ENCODE results near the gene ABCD3.
"Not testable (repeated sequence)": the region's sequence is repeated elsewhere in the genome, so short reads cannot be mapped to it uniquely, and the experiment has no call there.

The ABCD3 gene

DNA sequence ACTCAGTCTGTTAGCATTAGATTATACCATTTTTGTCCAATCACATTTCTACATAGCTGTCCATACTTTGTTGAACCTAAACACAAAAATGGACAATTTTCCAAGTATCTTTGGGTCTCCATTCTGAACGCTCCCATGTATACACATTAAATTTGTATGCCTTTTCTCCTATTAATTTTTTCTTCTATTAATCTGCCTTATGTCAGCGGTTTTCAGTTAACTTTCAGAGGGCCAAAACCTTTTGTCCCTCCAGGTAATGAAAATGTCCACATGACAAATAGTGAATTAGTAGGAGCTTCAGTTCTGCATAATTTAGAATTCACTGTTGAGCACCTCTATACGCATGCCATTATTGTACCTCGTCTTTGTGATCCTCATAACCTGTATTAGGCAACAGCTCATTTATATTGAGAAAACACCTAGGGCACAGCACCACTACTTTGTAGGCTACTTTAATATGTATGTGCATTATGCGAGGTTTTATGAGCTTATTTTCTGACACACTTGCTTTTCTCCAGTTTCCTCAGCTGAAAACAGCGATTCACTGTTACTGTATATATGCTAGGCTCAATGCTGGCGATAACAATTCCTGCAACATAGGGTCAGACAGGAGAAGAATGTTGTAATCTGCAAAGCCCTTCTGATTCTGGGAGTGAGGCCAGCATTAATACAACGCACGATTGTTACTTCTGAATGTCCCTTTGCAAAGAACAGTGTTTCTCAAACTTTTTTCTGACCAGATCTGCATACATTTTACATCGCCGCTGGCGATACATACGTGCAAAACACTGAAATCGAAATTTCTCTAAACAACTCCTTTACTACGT is 1.1 kb upstream of the ABCD3 start:
- DNase-seq: no peak

DNA sequence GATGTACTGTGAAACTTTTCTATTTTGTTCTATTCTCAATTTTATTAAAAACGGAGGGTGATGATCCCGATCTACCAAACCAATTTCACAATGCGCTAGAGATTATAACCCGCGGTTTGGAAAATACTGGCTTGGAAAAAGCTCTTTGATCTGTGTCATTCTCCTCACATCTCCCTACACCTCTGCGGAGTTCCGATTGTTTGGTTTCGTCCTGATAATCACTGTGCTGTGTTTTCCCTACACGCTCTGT is 536 bp upstream of the ABCD3 start:
- no peak for DNase-seq

DNA sequence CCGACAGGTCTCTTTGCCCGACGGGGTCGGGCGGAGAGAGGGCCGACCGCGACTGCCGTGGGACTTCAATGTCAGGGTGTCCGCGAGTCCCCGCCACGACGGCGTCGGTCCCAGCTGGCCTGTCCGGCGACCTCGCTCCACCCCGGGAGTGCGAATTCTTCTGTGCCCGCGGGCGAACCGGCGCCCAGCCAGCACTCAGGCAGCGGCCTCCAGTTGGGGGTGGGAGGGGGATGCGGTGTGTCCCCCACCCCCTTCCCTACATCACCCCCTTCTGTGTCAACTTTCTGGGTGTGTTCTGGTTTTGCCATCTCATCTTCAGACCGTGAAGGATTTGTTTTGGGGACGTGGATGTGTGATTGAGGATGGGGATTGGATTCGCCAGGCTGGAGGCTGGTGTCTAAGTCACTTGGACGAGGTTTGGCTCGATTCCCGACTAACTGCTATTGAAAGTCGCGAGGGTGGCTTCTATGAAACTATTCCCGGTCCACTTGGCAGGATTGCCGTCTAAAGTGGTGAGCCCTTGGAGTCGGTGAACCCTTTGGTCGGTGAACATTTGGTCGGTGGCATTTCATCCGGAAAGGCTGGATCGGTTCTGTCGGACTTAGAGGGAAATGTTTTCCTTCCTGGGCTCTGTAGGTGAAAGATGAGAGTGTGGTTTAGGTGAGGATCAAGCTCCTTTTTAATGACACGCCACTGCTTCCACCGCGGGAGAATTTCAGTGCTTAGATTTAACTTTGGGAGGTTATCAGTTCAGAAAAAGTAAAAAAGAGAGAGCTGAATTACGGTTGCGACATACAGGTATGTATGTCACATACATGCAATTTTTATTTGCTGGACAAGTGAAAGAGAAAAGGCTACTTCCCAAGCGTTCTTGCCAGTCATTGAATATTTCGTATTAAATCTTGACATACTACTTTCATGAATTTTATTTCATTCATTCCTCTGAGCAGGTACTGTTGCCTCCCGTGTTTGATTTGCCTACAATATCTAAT is 771 bp downstream of the ABCD3 start:
- DNase-seq: peak in 1 of 3 donors; percentile 19

DNA sequence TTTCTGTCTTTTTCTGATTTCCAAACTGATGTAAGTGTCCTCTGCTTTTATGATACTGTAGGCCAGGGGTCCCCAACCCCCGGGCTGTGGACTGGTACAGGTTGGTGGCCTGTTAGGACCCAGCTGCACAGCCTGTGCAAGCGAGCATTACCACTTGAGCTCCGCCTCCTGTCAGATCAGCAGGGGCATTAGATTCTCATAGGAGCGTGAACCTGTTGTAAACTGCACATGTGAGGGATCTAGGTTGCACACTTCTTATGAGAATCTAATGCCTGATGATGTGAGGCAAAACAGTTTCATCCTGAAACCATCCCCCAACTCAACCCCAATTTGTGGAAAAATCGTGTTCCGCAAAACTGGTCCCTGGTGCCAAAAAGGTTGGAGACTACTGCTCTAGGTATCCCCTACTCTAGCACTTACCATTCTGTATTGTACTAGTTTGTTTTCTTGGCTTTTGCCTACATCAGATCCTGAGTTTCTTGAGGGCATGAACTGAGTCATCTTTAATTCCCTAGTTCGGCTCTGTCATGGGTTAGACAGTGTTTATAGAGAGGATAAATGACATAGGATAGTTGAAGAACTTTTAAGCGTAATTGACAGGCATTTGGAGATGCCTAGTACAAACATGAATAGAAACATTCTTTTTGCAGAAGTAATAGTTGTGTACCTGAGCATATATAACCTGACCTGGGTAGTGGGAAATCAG is 4.1 kb downstream of the ABCD3 start:
- no peak for DNase-seq

DNA sequence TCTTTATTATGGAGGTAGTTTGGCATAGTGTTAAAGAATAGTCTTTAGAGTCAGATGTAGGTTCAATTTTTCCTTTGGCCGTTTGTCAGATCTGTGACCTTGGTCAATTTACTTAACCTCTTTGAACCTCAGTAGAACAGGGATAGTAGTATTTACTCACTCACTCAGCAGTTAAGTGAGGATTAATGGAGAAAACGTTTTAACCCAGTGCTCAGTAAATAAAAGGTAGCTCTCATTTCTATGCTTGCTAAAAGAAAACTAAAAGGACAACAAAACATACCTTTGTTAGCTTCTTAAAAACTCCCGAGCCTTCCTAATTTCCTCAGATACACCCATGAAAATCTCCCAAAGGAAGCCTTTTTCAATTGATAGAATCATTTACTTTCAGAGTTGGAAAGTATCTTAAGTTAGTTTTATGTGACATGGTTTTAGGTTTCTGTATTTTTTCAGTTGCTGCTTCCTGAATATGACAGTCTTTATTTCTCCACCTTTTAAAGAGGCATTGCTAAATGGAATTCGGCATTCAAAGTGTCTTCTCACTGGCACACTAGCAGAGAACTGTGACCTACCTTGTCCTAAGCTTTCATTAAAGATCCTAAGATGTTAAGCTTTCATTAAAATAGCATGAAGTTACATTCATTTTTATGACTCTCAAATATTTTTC is 7.8 kb downstream of the ABCD3 start:
- peak in 1 of 3 donors; percentile 20 for DNase-seq

DNA sequence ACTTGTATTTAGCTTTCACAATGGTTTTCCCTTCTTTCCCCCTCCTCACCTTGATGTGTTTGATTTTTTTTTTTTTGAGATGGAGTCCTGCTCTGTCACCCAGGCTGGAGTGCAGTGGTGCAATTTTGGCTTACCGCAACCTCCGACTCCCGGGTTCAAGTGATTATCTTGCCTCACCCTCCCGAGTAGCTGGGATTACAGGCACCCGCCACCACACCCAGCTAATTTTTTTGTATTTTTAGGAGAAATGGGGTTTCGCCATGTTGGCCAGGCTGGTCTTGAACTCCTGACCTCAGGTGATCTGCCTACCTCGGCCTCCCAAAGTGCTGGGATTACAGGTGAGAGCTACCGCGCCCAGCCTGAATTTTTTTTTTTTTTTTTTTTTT is 8.3 kb downstream of the ABCD3 start:
- DNase-seq: not testable (repeated sequence)

DNA sequence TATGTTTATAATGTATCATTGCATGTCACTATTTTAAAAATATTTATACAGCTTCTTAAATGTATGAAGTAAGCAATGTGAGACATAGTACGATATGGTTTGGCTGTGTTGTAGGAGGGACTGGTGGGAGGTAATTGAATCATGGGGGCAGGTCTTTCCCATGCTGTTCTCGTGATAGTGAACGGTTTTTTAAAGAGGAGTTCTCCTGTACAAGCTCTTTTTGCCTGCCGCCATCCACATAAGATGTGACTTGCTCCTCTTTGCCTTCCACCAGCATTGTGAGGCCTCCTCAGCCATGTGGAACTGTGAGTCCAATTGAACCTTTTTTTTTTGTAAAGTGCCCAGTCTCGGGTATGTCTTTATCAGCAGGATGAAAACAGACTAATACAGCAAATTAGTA is 10.3 kb downstream of the ABCD3 start:
- DNase-seq: no peak

DNA sequence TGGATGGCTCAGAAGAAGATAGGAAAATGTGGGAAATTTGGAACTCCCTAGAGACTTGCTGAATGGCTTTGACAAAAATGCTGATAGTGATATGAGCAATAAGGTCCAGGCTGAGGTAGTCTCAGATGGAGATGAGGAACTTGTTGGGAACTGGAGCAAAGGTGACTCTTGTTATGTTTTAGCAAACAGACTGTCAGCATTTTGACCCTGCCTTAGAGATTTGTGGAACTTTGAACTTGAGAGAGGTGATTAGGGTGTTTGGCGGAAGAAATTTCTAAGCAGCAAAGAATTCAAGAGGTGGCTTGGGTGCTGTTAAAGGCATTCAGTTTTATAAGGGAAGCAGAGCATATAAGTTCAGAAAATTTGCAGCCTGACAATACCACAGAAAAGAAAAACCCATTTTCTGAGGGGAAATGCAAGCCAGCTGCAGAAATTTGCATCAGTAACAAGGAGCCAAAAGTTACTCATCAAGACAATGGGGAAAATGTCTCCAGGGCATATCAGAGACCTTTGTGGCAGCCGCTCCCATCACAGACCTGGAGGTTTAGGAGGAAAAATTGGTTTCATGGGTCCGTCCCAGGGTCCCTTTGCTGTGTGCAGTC is 10.8 kb downstream of the ABCD3 start:
- not testable (repeated sequence) for DNase-seq

DNA sequence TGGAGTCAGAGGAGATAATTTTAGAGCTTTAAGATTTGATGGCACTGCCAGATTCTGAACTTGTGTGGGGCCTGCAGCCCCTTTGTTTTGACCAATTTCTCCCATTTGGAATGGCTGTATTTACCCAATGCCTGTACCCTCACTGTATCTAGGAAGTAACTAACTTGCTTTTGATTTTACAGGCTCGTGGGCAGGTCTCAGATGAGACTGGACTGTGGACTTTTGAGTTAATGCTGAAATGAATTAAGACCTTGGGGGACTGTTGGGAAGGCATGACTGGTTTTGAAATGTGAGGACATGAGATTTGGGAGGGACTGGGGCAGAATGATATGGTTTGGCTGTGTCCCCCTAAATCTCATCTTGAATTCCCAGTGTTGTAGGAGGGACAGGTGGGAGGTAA is 11.9 kb downstream of the ABCD3 start:
- not testable (repeated sequence) for DNase-seq

DNA sequence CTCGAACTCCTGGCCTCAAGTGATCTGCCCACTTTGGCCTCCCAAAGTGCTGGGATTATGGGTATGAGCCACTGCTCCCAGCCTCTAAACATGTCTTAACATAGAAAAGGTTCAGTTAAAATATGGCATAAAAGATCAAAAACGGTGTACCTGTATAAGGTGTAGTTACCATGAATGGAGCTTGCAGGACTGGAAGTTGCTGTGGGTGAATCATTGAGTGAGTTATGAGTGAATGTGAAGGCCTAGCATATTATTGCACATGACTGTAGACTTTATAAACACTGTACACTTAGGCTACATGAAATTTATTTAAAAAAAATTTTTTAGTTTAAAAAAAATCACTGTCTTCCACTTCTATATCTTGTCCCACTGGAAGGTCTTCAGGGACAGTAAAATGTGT is 15.7 kb downstream of the ABCD3 start:
- no peak for DNase-seq

DNA sequence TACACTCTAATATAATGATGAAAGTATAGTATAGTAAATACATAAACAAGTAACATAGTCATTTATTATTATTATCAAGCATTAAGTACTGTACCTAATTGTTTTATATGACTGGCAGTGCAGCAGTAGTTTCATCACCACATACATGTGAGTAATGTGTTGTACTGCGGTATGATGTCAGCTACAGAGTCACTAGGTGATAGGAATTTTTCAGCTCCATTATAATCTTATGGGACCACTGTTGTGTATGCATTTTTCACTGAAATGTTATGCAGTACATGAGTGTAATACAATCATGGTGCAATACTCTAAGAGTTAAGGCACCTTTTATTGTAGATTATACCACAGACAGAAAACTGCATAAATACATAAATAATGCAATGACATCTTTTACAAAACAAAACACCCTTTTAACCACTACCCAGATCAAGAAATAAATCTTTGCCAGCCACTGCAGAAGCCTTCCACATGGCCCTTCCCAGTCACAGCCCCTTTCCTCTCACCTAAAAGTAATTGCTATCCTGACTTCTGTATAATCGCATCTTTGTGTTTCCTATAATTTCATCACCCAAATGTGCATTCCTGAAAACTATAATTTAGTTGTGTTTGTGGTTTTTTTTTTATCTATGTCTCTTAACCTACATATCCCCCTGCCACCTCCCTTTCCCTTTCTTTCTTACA is 16.3 kb downstream of the ABCD3 start:
- no peak for DNase-seq

DNA sequence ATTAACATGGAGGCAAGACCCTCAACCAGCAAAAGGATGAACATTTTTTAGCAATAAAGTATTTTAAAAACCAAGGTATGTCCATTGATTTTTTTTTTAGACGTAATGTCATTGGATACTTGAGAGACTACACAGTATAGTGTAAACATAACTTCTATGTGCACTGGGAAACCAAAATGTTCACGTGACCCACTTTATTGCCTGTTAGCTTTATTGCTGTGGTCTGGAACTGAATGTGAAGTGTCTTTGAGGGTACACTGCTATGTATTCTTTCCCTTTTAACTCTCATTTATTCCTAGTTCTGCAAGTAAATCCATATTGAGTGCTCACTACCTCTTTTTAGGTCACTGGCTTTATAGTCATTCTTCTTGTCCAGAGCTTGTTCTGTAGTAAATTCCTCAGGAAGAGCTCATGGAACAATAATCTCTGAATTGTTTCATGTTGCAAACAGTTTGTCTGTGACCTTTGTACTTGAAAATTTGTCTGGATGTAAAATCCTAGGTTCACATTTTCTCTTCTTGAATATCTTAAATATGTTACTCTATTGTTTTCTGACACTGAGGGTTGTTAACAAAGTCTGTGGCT is 20.6 kb downstream of the ABCD3 start:
- DNase-seq: no peak

DNA sequence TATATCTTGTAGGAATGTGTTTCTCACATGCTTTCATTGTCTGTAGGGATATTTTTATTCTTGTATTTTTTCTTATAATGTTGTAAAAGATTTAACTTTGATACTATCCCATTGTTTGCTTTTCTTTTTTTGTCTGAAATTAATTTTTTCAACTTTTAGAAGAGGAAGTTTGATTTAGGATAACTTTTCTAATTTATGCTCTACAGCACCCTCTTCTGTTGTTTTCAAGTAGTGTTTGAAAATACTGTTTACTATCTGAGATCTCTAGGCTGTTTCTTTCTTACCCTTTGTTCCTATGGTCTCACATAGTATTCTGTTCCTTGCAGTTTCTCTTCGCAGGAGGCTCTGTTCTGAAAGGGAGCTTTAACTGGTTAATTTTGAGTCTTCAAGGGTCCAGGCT is 21.9 kb downstream of the ABCD3 start:
- DNase-seq: no peak

DNA sequence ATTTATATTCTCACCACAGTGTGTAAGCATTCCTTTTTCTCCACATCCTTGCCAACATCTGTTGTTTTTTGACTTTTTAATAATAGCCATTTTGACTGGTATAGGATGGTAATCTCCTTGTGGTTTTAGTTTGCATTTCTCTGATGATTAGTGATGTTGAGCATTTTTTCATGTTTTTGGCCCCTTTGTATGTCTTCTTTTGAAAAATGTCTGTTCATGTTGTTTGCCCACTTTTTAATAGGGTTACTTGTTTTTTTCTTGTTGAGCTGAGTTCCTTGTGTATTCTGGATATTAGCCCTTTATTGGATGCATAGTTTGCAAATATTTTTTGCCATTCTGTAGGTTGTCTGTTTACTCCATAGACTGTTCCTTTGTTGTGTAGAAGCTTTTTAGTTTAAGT is 24.9 kb downstream of the ABCD3 start:
- not testable (repeated sequence) for DNase-seq

DNA sequence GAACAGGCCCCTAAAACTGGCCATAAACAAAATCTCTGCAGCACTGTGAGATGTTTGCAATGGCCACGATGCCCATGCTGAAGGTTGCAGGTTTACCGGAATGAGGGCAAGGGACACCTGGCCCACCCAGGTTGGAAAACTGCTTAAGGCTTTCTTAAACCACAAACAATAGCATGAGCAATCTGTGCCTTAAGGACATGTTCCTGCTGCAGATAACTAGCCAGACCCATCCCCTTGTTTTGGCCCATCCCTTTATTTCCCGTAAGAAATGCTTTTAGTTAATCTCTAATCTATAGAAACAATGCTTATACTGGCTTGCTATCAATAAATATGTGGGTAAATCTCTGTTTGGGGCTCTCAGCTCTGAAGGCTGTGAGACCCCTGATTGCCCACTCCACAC is 26.6 kb downstream of the ABCD3 start:
- DNase-seq: not testable (repeated sequence)

DNA sequence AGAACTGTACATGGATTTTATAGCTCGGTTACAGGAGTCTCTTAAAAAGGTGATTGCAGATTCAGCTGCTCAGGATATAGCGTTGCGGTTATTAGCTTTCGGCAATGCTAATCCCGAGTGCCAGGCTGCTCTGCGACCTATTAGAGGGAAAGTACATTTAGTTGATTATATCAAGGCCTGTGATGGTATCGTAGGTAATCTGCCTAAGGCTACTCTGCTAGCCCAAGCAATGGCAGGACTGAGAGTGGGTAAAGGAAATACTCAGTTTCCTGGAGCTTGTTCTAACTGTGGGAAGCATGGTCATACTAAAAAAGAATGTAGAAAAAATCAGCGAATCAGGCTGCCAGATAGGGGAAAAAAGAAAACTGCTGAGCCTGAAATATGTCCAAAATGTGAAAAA is 27.5 kb downstream of the ABCD3 start:
- not testable (repeated sequence) for DNase-seq

DNA sequence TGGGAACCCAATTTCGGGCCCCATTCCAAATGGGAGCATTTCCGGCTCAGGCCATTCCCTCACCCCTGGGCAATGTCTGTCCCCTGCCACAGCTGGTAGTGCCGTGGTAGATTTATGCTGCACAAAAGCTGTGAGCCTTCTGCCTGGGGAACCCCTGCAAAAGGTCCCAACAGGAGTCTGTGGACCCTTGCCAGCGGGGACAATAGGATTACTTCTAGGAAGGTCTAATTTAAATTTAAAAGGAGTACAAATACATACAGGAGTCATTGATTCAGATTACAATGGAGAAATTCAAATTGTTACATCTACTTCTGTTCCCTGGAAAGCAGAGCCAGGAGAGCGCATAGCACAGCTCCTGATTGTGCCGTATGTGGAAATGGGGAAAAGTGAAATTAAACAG is 28.0 kb downstream of the ABCD3 start:
- DNase-seq: not testable (repeated sequence)

DNA sequence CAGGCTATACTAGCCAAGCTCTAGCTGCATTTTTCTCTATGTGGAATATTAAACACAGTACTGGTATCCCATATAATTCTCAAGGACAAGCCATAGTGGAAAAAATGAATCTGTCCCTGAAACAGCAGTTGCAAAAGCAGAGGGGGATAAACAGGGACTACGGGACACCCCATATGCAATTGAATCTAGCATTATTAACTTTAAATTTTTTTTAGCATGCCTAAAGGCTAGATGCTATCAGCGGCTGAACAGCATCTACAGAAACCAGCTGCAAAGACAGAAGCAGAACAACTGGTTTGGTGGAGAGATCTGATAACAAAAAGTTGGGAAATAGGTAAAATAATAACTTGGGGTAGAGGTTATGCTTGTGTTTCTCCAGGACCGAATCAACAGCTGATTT is 30.6 kb downstream of the ABCD3 start:
- not testable (repeated sequence) for DNase-seq

DNA sequence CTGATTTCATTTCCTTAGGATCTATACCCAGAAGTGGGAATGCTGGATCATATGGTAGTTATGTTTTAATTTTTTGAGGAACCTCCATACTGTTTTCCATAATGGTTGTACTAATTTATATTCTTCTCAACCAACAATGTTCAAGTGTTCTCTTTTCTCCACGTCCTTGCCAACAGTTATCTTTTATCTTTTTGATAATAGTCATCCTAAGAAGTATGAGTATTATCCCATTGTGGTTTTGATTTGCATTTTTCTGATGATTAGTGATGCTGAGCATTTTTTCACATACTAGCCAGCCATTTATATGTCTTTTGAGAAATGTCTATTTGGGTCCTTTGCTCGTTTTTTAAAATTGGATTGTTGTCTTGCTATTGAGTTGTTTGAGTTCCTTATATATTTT is 38.5 kb downstream of the ABCD3 start:
- DNase-seq: no peak

DNA sequence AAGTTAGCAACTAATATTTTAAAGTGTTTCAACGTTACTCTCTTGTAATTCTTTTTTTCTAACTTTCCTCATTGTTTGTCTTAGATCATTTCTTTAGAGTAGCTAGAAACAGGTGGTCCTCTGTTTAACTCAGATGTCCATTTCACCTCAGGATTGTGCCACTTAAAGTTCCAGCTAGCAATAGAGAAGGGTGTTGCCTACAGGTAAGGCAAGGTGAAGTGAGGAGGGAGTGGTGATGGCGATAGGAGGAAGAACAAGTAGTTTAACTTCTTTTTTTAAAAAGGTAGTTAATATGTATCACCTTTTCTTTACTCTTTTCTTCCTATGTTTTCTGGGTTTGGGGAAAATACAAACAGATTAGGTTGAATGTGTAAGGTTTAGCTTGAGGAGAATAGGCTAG is 44.4 kb downstream of the ABCD3 start:
- no peak for DNase-seq

DNA sequence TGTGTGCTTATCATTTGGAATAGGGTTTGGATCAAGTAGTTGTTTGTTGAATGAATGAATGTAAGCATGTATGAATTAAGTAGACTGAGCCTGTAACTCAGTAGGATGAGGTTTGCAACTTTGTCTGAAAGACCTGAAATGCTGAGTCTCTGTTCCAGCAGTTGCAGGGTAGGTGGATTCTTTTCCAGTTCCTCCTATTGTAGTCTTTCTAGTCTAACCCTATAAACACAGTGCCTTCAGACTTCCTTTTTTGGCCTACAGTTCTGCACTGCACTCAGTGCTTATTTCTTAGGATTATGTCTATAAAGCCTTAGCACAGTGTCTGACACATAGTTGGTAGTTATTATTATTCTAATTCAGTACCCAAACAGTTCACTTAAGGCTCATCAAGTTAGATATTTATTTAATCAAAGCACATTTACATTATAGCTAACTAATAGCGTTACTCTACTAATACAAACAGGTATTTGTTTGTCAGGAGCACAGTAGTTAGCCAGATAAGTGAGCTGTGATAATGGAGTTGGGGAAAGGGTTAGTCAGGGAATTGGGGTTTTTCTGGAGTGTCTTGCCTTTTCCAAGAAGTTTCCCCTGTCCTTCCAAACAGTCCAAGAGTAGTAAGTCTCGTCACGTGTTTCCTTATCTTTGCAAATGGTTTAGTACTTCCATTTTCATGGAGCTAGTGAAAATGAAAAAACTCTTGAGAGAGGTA is 45.0 kb downstream of the ABCD3 start:
- DNase-seq: peak; percentile 28 to 41 (median 38)

Data from suppressor macrophage treated with lipopolysaccharide for 1 hour (primary cell).